ENCODE data around the gene EHD1. TPM values are rescaled to one million over a fixed set of nuclear protein-coding genes. Genes with fewer than 3 reads are reported as not detected.

The EHD1 gene
- total RNA-seq, 4 donors from 2014 or later, result 53.5 to 90.7 (median 67.4) TPM

- intact Hi-C loops (cut with DNase I), result loop anchor here (5.0 to 10.0 kb wide), 2 partner anchors 108 to 195 kb away; partner anchors contain the start of genes SNX15, TM7SF2 and ZNHIT2
- TF ChIP-seq CTCF (IDR thresholded peaks at IDR 0.05) (no peak), POLR2A (IDR thresholded peaks at IDR 0.05) (no peak)
- Histone ChIP-seq H3K9me3 (no peaks in the 10 kb centered on the region), H3K27ac (no peak overlapping the region), H3K27me3 (no peaks in the 10 kb centered on the region), H3K4me3 (replicated peaks in 1 of 3) (no peak overlapping the region), H3K4me1 (peaks cover 19 to 22% of the 10 kb centered on the region in 2 donors), H3K36me3 (no peaks in the 10 kb centered on the region)
- WGBS, 2 donors, result 85 to 88% methylated on average over 8 of the region's 8 CpGs
- DNase-seq, result no peak
Observed at GRCh38 chr11:64919627-64920026, 41.2 kb upstream of the EHD1 start.

GRCh38 chr11:64918017-64918416, 39.6 kb upstream of the EHD1 start:
- TF ChIP-seq CTCF (IDR thresholded peaks at IDR 0.05) (peak in 2 of 6 experiments; percentile 11 to 20), POLR2A (IDR thresholded peaks at IDR 0.05) (no peak)
- H3K36me3 ChIP-seq, result peaks cover 11 to 12% of the 10 kb centered on the region in 2 donors
- H3K27me3 ChIP-seq, result no peaks in the 10 kb centered on the region
- no peaks in the 10 kb centered on the region for H3K9me3 ChIP-seq
- peaks cover 16 to 19% of the 10 kb centered on the region in 2 donors for H3K4me1 ChIP-seq
- peak overlapping the region; percentile 12 to 85 (median 76) for H3K27ac ChIP-seq
- intact Hi-C loops (cut with DNase I), result loop anchor here (10.0 kb wide), 1 partner anchor 197 kb away; the partner anchor contains the start of genes TM7SF2 and ZNHIT2
- peak; percentile 37 to 39 for DNase-seq
- WGBS, 2 donors, result 12 to 18% methylated on average over 4 of the region's 4 CpGs
- peak overlapping the region in 1 of 3 donors; percentile 37 for H3K4me3 ChIP-seq (replicated peaks in 1 of 3)

- intact Hi-C loops (cut with DNase I), result loop anchor here (10.0 kb wide), 1 partner anchor 197 kb away; the partner anchor contains the start of genes TM7SF2 and ZNHIT2
- WGBS, 2 donors, result 5 to 8% methylated on average over 6 of the region's 6 CpGs
- Histone ChIP-seq H3K27me3 (no peaks in the 10 kb centered on the region), H3K27ac (peak overlapping the region; percentile 12 to 85 (median 76)), H3K36me3 (peaks cover 15 to 16% of the 10 kb centered on the region in 2 donors), H3K4me1 (peaks cover 16 to 19% of the 10 kb centered on the region in 2 donors), H3K4me3 (replicated peaks in 1 of 3) (peak overlapping the region in 2 of 3 donors; percentile 10 to 37), H3K9me3 (no peaks in the 10 kb centered on the region)
- TF ChIP-seq POLR2A (IDR thresholded peaks at IDR 0.05) (no peak), CTCF (IDR thresholded peaks at IDR 0.05) (no peak)
- no peak for DNase-seq
Observed at GRCh38 chr11:64917663-64917995, 39.2 kb upstream of the EHD1 start.

GRCh38 chr11:64916775-64917662, 38.6 kb upstream of the EHD1 start, which contains the start of gene ATG2A:
ATG2A (minus strand) TSS chr11:64917209; CDS start chr11:64917135, 74 bp downstream.
- H3K4me3 ChIP-seq (replicated peaks in 1 of 3), result peak within 1 kb of the TSS; percentile 88 to 95 (median 94)
- DNase-seq, result peak; percentile 100
- peak within 1 kb of the TSS; percentile 46 to 85 (median 76) for H3K27ac ChIP-seq
- no peaks in the 10 kb centered on the region for H3K27me3 ChIP-seq
- H3K36me3 ChIP-seq, result peaks cover 16 to 22% of the 10 kb centered on the region in 2 donors
- WGBS, 2 donors, result 0 to 2% methylated on average over 23 to 49 of the region's 57 CpGs
- peaks cover 16 to 19% of the 10 kb centered on the region in 2 donors for H3K4me1 ChIP-seq
- intact Hi-C loops (cut with DNase I), result loop anchor here (10.0 kb wide), 1 partner anchor 198 kb away; the partner anchor contains the start of genes TM7SF2 and ZNHIT2
- TF ChIP-seq CTCF (IDR thresholded peaks at IDR 0.05) (peak in 1 of 6 experiments; percentile 25), POLR2A (IDR thresholded peaks at IDR 0.05) (peak; percentile 27 to 92)
- H3K9me3 ChIP-seq, result no peaks in the 10 kb centered on the region

Data from thyroid gland (tissue), 4 donors.